ENCODE measurements around the gene GALR2.

Gene GALR2

DNA sequence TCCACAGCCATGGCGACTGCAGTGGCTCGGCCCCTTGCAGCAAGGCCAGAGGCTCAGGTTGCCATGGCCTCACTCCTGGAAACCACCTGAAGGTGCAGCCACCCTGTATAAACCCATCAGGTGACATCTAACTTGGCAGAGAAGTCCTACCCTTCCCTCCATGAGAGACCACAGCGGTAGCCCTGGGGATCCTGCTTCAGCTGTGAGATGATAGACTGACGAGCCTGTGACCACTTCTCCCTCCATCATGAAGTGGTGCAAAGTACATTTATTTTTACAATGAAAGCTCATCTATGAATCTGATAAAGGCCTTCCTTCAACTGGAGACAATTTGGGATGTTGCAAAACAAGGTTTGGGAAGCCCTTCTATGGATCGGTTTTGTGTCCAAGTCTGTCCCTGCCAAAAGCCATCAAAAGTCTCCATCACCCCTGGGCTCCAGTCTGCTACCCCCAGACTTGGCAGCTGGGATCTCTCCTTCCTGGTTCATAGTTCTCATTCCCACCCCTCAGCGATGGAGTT, 6.2 kb downstream of the GALR2 start:
- peaks cover 4% of the 10 kb centered on the region; the same call in 1 of the 2 replicates for H3K36me3 ChIP-seq (ENCODE audit: insufficient read depth, low read length)
- no peak overlapping the region for H3K27ac ChIP-seq (ENCODE audit: low read depth, low read length)
- peaks cover 48% of the 10 kb centered on the region for H3K27me3 ChIP-seq (ENCODE audit: insufficient read depth, low read length)
- no peaks in the 10 kb centered on the region for H3K4me1 ChIP-seq (ENCODE audit: control insufficient read depth, insufficient read depth, low read length, unreplicated experiment)
- H3K79me2 ChIP-seq (ENCODE audit: control insufficient read depth, insufficient read depth, low read length, unreplicated experiment): no peaks in the 10 kb centered on the region
- no peak overlapping the region for H3K4me3 ChIP-seq (ENCODE audit: low read depth, low read length)
- H2AFZ ChIP-seq (ENCODE audit: low read length, unreplicated experiment): no peak overlapping the region

- Histone ChIP-seq H3K4me1 (ENCODE audit: control insufficient read depth, insufficient read depth, low read length, unreplicated experiment) (no peaks in the 10 kb centered on the region), H3K4me3 (ENCODE audit: low read depth, low read length) (no peak overlapping the region), H3K79me2 (ENCODE audit: control insufficient read depth, insufficient read depth, low read length, unreplicated experiment) (no peaks in the 10 kb centered on the region), H3K27ac (ENCODE audit: low read depth, low read length) (no peak overlapping the region), H3K36me3 (ENCODE audit: insufficient read depth, low read length) (peaks cover 4% of the 10 kb centered on the region; the same call in 1 of the 2 replicates), H3K27me3 (ENCODE audit: insufficient read depth, low read length) (peaks cover 41% of the 10 kb centered on the region), H2AFZ (ENCODE audit: low read length, unreplicated experiment) (no peak overlapping the region)
Measured at GRCh38 chr17:76081295-76082210, 7.0 kb downstream of the GALR2 start.

- Histone ChIP-seq H3K36me3 (ENCODE audit: insufficient read depth, low read length) (peaks cover 4% of the 10 kb centered on the region; the same call in 1 of the 2 replicates), H3K27ac (ENCODE audit: low read depth, low read length) (no peak overlapping the region), H3K4me1 (ENCODE audit: control insufficient read depth, insufficient read depth, low read length, unreplicated experiment) (no peaks in the 10 kb centered on the region), H3K27me3 (ENCODE audit: insufficient read depth, low read length) (peaks cover 30% of the 10 kb centered on the region), H2AFZ (ENCODE audit: low read length, unreplicated experiment) (no peak overlapping the region), H3K79me2 (ENCODE audit: control insufficient read depth, insufficient read depth, low read length, unreplicated experiment) (no peaks in the 10 kb centered on the region), H3K4me3 (ENCODE audit: low read depth, low read length) (no peak overlapping the region)
Measured at GRCh38 chr17:76082326-76083251, 8.0 kb downstream of the GALR2 start.

DNA sequence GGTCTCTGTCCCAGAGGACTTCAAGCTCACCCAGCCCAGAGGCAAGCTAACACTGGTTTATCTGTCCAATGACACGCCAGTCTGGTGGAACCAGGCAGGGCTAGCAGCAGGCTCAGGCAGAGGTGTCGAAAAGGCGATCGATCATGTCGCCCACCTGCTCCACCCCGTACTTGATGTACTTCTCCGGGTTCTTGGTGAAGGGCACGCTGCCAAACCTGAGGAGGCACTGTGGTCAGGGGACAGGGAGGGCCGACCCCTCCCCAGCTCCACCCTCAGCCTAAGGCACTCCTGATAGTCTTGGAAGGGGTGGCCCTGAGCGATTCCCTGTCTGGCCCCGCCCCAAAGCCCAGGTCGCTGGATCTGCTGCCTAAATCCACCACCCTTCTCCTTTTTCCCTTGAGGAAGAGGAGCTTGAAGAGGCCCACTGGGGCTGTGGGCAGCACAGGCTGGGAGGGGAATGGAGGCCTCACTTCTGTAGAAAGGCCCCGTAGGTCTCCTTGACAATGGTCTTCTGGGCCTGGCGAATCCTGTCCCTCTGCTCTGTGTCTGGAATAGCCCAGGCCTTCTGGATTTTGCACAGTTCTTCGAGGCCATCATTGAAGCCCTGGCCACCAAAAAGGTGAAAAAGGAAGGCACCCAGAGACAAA, 9.1 kb downstream of the GALR2 start:
- Histone ChIP-seq H3K4me3 (ENCODE audit: low read depth, low read length) (no peak overlapping the region), H2AFZ (ENCODE audit: low read length, unreplicated experiment) (no peak overlapping the region), H3K27ac (ENCODE audit: low read depth, low read length) (no peak overlapping the region), H3K4me1 (ENCODE audit: control insufficient read depth, insufficient read depth, low read length, unreplicated experiment) (no peaks in the 10 kb centered on the region), H3K27me3 (ENCODE audit: insufficient read depth, low read length) (peaks cover 20% of the 10 kb centered on the region), H3K36me3 (ENCODE audit: insufficient read depth, low read length) (peaks cover 4% of the 10 kb centered on the region; the same call in 1 of the 2 replicates), H3K79me2 (ENCODE audit: control insufficient read depth, insufficient read depth, low read length, unreplicated experiment) (no peaks in the 10 kb centered on the region)

DNA sequence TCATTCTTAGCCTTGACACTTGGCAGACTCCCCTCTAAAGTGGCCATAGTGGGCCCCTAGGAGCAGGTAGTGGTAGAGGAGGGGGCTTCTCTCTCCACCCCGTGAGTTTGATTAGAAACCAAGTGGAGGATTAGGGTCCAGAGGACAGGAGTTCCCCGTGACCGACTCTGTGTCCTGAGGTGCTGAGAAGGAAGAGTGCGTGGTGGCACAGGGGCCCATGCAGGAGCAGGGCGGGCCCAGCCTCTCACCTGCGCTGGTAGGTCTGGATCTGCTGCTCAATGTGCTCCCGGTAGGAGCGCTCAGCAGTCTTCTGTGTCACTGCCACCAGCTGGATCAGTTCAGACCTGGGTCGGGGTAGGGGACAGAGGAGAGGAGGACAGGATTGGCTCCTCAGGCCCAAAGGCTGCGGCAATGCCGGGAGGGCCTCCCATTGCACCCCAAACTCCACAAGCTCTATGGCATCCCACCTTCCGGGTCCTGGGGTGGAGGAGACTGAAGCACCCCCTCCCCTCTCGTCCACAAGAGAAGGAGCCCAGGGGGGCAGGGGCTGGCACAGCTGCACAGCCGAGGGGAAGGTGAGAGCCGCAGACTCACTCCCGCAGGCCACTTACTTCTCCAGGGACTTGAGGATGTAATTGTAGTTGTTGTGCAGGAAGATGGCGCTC, 10.6 kb downstream of the GALR2 start:
- Histone ChIP-seq H2AFZ (ENCODE audit: low read length, unreplicated experiment) (no peak overlapping the region), H3K4me1 (ENCODE audit: control insufficient read depth, insufficient read depth, low read length, unreplicated experiment) (no peaks in the 10 kb centered on the region), H3K27ac (ENCODE audit: low read depth, low read length) (no peak overlapping the region), H3K79me2 (ENCODE audit: control insufficient read depth, insufficient read depth, low read length, unreplicated experiment) (no peaks in the 10 kb centered on the region), H3K27me3 (ENCODE audit: insufficient read depth, low read length) (peaks cover 4% of the 10 kb centered on the region; the same call in 1 of the 2 replicates), H3K4me3 (ENCODE audit: low read depth, low read length) (no peak overlapping the region), H3K36me3 (ENCODE audit: insufficient read depth, low read length) (peaks cover 4% of the 10 kb centered on the region; the same call in 1 of the 2 replicates)

DNA sequence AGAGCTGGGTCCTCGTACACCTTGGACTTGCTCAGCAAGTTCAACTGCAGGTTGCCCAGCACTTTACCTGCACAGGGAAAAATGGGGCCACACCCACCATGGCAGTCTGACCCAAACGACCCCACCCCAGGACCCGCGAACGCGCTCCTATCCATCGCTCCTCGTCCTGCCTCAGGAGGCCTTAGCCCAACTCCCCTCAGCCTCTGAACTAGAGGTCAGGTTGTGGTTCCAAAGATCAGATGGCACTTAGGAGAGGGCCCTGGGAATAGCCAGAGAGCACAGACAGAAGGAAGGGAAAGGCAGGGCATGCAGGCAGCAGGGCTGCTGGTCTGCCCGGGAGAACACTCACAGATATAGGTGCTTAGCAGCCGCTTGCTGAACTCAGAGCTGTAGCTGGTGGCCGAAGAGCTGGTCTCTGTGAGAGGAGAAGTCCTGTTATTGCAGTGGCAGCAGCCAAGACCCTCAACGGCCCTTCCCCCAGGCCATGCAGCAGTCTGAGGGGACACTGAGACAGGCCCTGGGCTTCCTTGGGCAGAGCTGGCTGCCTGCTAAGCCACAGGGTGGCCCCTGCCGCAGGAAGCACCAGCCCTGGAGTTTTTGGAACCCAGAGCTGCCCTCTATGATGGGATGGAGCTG, 11.3 kb downstream of the GALR2 start:
- H3K4me1 ChIP-seq (ENCODE audit: control insufficient read depth, insufficient read depth, low read length, unreplicated experiment): no peaks in the 10 kb centered on the region
- H2AFZ ChIP-seq (ENCODE audit: low read length, unreplicated experiment): no peak overlapping the region
- H3K79me2 ChIP-seq (ENCODE audit: control insufficient read depth, insufficient read depth, low read length, unreplicated experiment): no peaks in the 10 kb centered on the region
- H3K4me3 ChIP-seq (ENCODE audit: low read depth, low read length): no peak overlapping the region
- peaks cover 4% of the 10 kb centered on the region; the same call in 1 of the 2 replicates for H3K36me3 ChIP-seq (ENCODE audit: insufficient read depth, low read length)
- no peaks in the 10 kb centered on the region for H3K27me3 ChIP-seq (ENCODE audit: insufficient read depth, low read length)
- no peak overlapping the region for H3K27ac ChIP-seq (ENCODE audit: low read depth, low read length)

GRCh38 chr17:76086384-76086783, 11.8 kb downstream of the GALR2 start:
- Histone ChIP-seq H3K36me3 (ENCODE audit: insufficient read depth, low read length) (peaks cover 4% of the 10 kb centered on the region; the same call in 1 of the 2 replicates), H3K4me1 (ENCODE audit: control insufficient read depth, insufficient read depth, low read length, unreplicated experiment) (no peaks in the 10 kb centered on the region), H3K79me2 (ENCODE audit: control insufficient read depth, insufficient read depth, low read length, unreplicated experiment) (no peaks in the 10 kb centered on the region), H3K27ac (ENCODE audit: low read depth, low read length) (no peak overlapping the region), H3K4me3 (ENCODE audit: low read depth, low read length) (no peak overlapping the region), H3K27me3 (ENCODE audit: insufficient read depth, low read length) (no peaks in the 10 kb centered on the region), H2AFZ (ENCODE audit: low read length, unreplicated experiment) (no peak overlapping the region)

DNA sequence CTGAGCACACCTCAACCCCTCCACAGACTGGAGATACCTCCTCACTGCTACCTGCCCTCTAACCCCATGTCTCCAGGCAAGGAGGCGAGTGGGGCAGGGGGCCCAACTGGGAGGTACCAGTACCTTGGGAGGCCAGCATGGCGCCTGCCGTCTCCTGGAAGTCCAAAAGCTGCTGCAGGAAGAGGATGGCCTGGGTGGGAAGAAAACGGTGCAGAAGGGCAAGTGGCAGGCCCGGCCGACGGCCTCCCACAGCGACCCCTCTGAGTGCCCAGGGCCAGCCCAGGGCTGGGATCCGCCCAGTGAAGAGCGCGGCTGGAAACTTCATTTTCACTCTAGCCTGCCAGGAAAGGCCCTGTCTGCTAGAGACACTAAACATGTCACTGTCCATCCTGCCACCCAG, 12.9 kb downstream of the GALR2 start:
- Histone ChIP-seq H3K27me3 (ENCODE audit: insufficient read depth, low read length) (no peaks in the 10 kb centered on the region), H3K4me1 (ENCODE audit: control insufficient read depth, insufficient read depth, low read length, unreplicated experiment) (no peaks in the 10 kb centered on the region), H3K4me3 (ENCODE audit: low read depth, low read length) (no peak overlapping the region), H3K27ac (ENCODE audit: low read depth, low read length) (no peak overlapping the region), H3K79me2 (ENCODE audit: control insufficient read depth, insufficient read depth, low read length, unreplicated experiment) (no peaks in the 10 kb centered on the region), H2AFZ (ENCODE audit: low read length, unreplicated experiment) (no peak overlapping the region), H3K36me3 (ENCODE audit: insufficient read depth, low read length) (peaks cover 4% of the 10 kb centered on the region; the same call in 1 of the 2 replicates)

DNA sequence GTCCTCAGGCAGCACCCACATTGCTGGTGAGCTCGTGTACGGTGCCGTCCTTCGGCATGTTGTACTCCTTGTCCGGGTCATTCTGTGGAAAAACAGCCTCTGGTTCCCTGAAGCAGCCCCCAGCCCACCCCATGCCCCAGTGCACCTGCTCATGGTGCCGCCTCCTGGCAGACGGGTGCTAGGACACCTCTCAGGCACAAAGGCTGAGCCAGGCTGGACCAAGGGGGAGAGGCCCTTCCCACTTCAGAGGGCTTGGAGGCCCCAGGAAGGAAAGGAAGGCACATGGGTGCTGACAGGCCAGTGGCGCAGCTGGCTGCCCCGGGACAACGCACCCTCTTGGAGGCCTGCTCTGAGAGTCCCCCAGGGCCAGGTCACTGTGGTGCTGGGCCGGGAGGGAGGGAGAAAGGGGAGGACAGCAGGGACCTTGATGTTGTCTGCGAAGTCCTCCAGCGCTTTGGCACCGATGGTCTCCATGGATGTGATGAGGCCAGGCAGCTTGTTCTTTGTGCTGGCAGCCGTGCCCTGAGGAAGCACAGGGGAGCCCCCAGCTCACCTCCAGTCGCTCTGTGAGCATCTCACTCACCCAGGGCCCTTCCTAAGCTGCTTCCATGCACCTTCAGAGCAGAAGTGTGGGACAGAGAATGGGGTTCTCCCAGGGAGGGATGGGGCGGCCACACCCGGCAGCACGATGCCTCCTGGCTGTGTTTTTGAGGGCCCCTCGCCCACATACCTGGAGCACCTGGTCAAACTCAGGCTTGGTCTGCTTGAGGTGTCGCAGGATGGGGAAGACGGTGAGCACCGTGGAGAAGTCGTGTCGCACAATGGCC, 13.7 kb downstream of the GALR2 start:
- no peaks in the 10 kb centered on the region for H3K27me3 ChIP-seq (ENCODE audit: insufficient read depth, low read length)
- H3K79me2 ChIP-seq (ENCODE audit: control insufficient read depth, insufficient read depth, low read length, unreplicated experiment): no peaks in the 10 kb centered on the region
- no peak overlapping the region for H2AFZ ChIP-seq (ENCODE audit: low read length, unreplicated experiment)
- peaks cover 7% of the 10 kb centered on the region; the same call in 1 of the 2 replicates for H3K36me3 ChIP-seq (ENCODE audit: insufficient read depth, low read length)
- no peak overlapping the region for H3K27ac ChIP-seq (ENCODE audit: low read depth, low read length)
- H3K4me3 ChIP-seq (ENCODE audit: low read depth, low read length): no peak overlapping the region
- H3K4me1 ChIP-seq (ENCODE audit: control insufficient read depth, insufficient read depth, low read length, unreplicated experiment): no peaks in the 10 kb centered on the region
